Colonic mucosa (tissue), 4 donors: ENCODE results near the gene CD302. TPM values are rescaled to one million over a fixed set of nuclear protein-coding genes. Genes with fewer than 3 reads are reported as not detected.
"Not testable (repeated sequence)": the region's sequence is repeated elsewhere in the genome, so short reads cannot be mapped to it uniquely, and the experiment has no call there.

Experiments used
- DNase-seq: peaks from one replicate; pipeline ENCODE4 v3.0.0-alpha.2; 2020
- H3K27ac ChIP-seq: fragments of 200-600 bp; one replicate; pipeline ENCODE4 v1.8.0; 2021
- H3K27me3 ChIP-seq: fragments of 200-600 bp; one replicate; pipeline ENCODE4 v1.8.0; 2021
- H3K36me3 ChIP-seq: fragments of 200-600 bp; one replicate; pipeline ENCODE4 v1.8.0; 2021
- H3K4me1 ChIP-seq: fragments of 200-600 bp; one replicate; pipeline ENCODE4 v1.8.0; 2021; ENCODE audit warnings: mild to moderate bottlenecking
- H3K4me3 ChIP-seq: fragments of 200-600 bp; one replicate; pipeline ENCODE4 v1.8.0; 2021
- H3K9ac ChIP-seq, 2 donors: one replicate each; pipeline ENCODE4 v1.7.0; 2013; ENCODE audit warnings: control low read depth in 2 of 2, low read depth in 2 of 2, low read length in 2 of 2
- H3K9me3 ChIP-seq: fragments of 200-600 bp; one replicate; pipeline ENCODE4 v1.8.0; 2021
- CTCF ChIP-seq: fragments of 200-600 bp; IDR thresholded peaks from one replicate; pipeline ENCODE4 v1.8.0; 2022; ENCODE audit warnings: antibody characterized with exemption, mild to moderate bottlenecking
- intact Hi-C: fragments of 100-400 bp; cut with DNase I; formaldehyde crosslinking; loops from one replicate; pipeline ENCODE4 v1.14.1; 2022
- total RNA-seq, 2 donors: library from RNA; stranded (reverse); fragmentation: NEBNext Ultra II Directional in 1 of 2; extraction: Animal tissue kit (Norgen Biotek cat#: 25700) in 1 of 2; gene quantifications; one replicate each; pipeline ENCODE4 v1.2.1, GENCODE V29; 2021
- donor health status: healthy.
- donor health status: DM: no; HTN: no; CAD: no.
- donor health status: DM: no; HTN: no; CAD: no.

Gene CD302
- total RNA-seq, 2 donors from 2014 or later: 8.5 to 15.1 TPM

GRCh38 chr2:159786938-159787337, 11.1 kb downstream of the CD302 start:
- TF ChIP-seq CTCF: no peak
- no peaks in the 10 kb centered on the region for H3K9me3 ChIP-seq
- no peak for DNase-seq
- no peaks in the 10 kb centered on the region for H3K4me1 ChIP-seq
- H3K4me3 ChIP-seq: no peak overlapping the region
- H3K27me3 ChIP-seq: no peaks in the 10 kb centered on the region
- intact Hi-C loops: no loop called here
- H3K27ac ChIP-seq: no peak overlapping the region
- H3K36me3 ChIP-seq: no peaks in the 10 kb centered on the region
- H3K9ac ChIP-seq: no peak overlapping the region

DNA sequence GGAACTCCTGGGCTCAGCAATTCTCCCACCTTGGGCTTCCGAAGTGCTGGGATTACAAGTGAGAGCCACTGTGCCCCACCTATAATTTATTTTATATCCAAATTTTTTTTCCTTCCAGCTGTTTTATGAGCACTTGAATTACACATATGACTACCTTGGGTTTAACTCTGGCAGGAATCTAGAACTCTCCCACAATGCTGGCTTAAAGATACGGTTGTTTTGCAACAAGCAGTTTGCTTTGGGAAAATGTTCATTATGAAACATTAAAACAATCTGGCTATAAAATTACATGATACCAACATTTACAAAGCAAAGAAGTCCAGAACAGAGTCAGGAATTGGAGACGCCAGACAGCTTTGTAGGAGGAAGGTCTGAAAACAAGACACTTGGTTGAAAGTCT, 12.8 kb downstream of the CD302 start:
- no peak overlapping the region for H3K4me3 ChIP-seq
- no peaks in the 10 kb centered on the region for H3K27me3 ChIP-seq
- H3K9me3 ChIP-seq: no peaks in the 10 kb centered on the region
- intact Hi-C loops: no loop called here
- H3K4me1 ChIP-seq: no peaks in the 10 kb centered on the region
- no peak overlapping the region for H3K27ac ChIP-seq
- H3K36me3 ChIP-seq: no peaks in the 10 kb centered on the region
- no peak for DNase-seq
- no peak for TF ChIP-seq CTCF
- no peak overlapping the region for H3K9ac ChIP-seq

GRCh38 chr2:159784744-159785143, 13.3 kb downstream of the CD302 start:
- DNase-seq, H3K27me3 ChIP-seq, H3K9me3 ChIP-seq, intact Hi-C loops, H3K4me3 ChIP-seq, H3K27ac ChIP-seq, H3K9ac ChIP-seq, H3K36me3 ChIP-seq, H3K4me1 ChIP-seq: not testable (repeated sequence)

- no peaks in the 10 kb centered on the region for H3K9me3 ChIP-seq
- TF ChIP-seq CTCF: no peak
Observed at GRCh38 chr2:159783556-159783955, 14.5 kb downstream of the CD302 start.

DNA sequence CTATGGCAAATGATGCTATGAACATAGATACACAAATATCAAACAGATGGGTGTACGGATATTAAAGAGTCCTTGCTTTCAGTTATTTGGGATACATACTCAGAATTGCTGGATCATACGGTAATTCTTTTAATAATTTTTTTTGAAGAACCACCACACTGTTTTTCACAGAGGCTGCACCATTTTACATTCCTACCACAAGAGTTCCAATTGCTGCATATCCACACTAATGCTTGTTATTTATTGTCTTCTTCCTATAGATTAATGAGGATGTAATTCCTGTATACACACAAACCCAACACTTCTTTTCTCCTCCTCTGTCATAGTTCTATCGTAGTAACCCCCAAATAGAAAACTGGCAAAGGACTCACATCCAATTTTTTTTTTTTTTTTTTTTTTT, 21.7 kb downstream of the CD302 start:
- no peaks in the 10 kb centered on the region for H3K36me3 ChIP-seq
- DNase-seq: no peak
- no peak overlapping the region for H3K27ac ChIP-seq
- H3K9me3 ChIP-seq: no peaks in the 10 kb centered on the region
- no peaks in the 10 kb centered on the region for H3K4me1 ChIP-seq
- intact Hi-C loops: no loop called here
- no peak overlapping the region for H3K4me3 ChIP-seq
- H3K9ac ChIP-seq: no peak overlapping the region
- no peaks in the 10 kb centered on the region for H3K27me3 ChIP-seq
- no peak for TF ChIP-seq CTCF

More at GRCh38 chr2:159783556-159783955, 14.5 kb downstream of the CD302 start:
- no peak overlapping the region for H3K9ac ChIP-seq
- H3K36me3 ChIP-seq: no peaks in the 10 kb centered on the region
- no peaks in the 10 kb centered on the region for H3K4me1 ChIP-seq
- no peak for DNase-seq
- H3K27me3 ChIP-seq: no peaks in the 10 kb centered on the region
- H3K27ac ChIP-seq: no peak overlapping the region
- intact Hi-C loops: no loop called here
- H3K4me3 ChIP-seq: no peak overlapping the region

GRCh38 chr2:159775021-159775420, 23.0 kb downstream of the CD302 start:
- no peaks in the 10 kb centered on the region for H3K9me3 ChIP-seq
- no peak for TF ChIP-seq CTCF
- no peak for DNase-seq
- intact Hi-C loops: no loop called here
- H3K4me1 ChIP-seq: no peaks in the 10 kb centered on the region
- no peak overlapping the region for H3K4me3 ChIP-seq
- H3K36me3 ChIP-seq: no peaks in the 10 kb centered on the region
- H3K27me3 ChIP-seq: no peaks in the 10 kb centered on the region
- no peak overlapping the region for H3K27ac ChIP-seq
- no peak overlapping the region for H3K9ac ChIP-seq
